Neutrophil (primary cell): ENCODE results near the gene LHFPL5.

Experiments used
- H3K27ac ChIP-seq: fragments of 200-600 bp; sonication (generic); 2 replicates; pipeline ENCODE4 v1.5.1; 2016; ENCODE audit warnings: mild to moderate bottlenecking, moderate library complexity
- H3K27me3 ChIP-seq: fragments of 200-600 bp; sonication (generic); 2 replicates; pipeline ENCODE4 v1.6.0; 2016; ENCODE audit warnings: mild to moderate bottlenecking
- H3K36me3 ChIP-seq: fragments of 200-600 bp; sonication (generic); 2 replicates; pipeline ENCODE4 v1.5.1; 2017
- H3K4me1 ChIP-seq, 2 experiments: fragments of 200-600 bp in 1 of 2; sonication (generic) in 1 of 2; 1 replicate in 1 of 2; 2 replicates in 1 of 2; pipeline versions ENCODE4 v1.5.1 to v1.6.1; 2013 to 2016; ENCODE audit warnings: low read depth in 1 of 2, low read length in 1 of 2, mild to moderate bottlenecking in 1 of 2, moderate library complexity in 1 of 2; ENCODE audit not compliant: control insufficient read depth in 1 of 2, insufficient read depth in 1 of 2
- H3K4me3 ChIP-seq, 2 experiments: fragments of 200-600 bp in 1 of 2; sonication (generic) in 1 of 2; 1 replicate in 1 of 2; 2 replicates in 1 of 2; pipeline ENCODE4 v1.5.1; 2013 to 2016; ENCODE audit warnings: low read depth in 1 of 2, low read length in 1 of 2, mild to moderate bottlenecking in 1 of 2, moderate library complexity in 1 of 2
- H3K9me3 ChIP-seq: fragments of 200-600 bp; sonication (generic); 2 replicates; pipeline ENCODE4 v1.5.1; 2016
- CTCF ChIP-seq: fragments of 200-600 bp; sonication (generic); IDR thresholded peaks from 2 replicates; pipeline ENCODE4 v1.5.1; 2016; ENCODE audit warnings: antibody characterized with exemption

The LHFPL5 gene

GRCh38 chr6:35824552-35825192, 19.5 kb downstream of the LHFPL5 start:
- TF ChIP-seq CTCF = no peak
- H3K36me3 ChIP-seq = no peaks in the 10 kb centered on the region

GRCh38 chr6:35829306-35829705, 24.2 kb downstream of the LHFPL5 start:
- Histone ChIP-seq H3K27me3 (no peaks in the 10 kb centered on the region), H3K4me3 (no peak overlapping the region), H3K4me1 (peaks cover 22 to 24% of the 10 kb centered on the region in 2 experiments), H3K36me3 (no peaks in the 10 kb centered on the region), H3K9me3 (no peaks in the 10 kb centered on the region), H3K27ac (no peak overlapping the region)
- no peak for TF ChIP-seq CTCF

More at GRCh38 chr6:35824552-35825192, 19.5 kb downstream of the LHFPL5 start:
- no peaks in the 10 kb centered on the region for H3K9me3 ChIP-seq
- no peak overlapping the region for H3K27ac ChIP-seq
- H3K4me1 ChIP-seq = no peaks in the 10 kb centered on the region
- no peak overlapping the region for H3K4me3 ChIP-seq
- no peaks in the 10 kb centered on the region for H3K27me3 ChIP-seq

DNA sequence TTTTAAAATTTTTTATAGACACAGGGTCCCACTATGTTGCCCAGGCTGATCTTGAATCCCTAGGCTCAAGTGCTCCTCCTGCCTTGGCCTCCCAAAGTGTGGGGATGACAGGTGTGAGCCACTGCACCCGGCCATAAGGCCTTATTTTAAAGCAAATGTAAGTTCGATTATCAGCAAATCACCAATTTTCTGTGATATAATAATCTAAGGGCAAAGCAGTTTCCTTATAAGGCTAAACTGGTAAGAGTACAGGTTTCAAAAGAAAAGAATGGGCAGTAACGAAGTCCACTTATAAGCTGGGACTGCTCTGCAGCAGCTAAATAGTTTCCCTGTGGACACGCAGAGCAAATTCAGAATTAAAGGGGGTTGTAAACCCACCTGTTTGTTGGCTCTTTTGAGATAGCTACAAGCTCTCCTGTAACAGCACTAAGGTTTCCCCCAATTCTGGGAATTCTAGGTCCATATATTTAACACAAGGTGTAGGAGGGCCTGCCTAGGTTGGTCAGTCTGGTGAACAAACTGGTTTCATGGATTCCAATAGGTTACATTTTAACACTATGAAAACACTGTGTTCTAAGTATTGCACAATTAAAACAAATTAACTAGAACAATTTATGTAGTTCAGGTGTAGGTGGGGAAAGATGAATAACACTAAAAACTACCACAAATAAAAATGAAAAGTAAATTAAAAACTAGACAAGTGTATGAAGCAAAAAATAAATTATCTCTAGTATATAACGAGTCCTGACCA, 26.3 kb downstream of the LHFPL5 start:
- Histone ChIP-seq H3K27me3 (no peaks in the 10 kb centered on the region), H3K9me3 (no peaks in the 10 kb centered on the region), H3K4me3 (no peak overlapping the region), H3K36me3 (peaks cover 4% of the 10 kb centered on the region), H3K4me1 (peaks cover 43 to 45% of the 10 kb centered on the region in 2 experiments), H3K27ac (peak overlapping the region; percentile 53)
- no peak for TF ChIP-seq CTCF

DNA sequence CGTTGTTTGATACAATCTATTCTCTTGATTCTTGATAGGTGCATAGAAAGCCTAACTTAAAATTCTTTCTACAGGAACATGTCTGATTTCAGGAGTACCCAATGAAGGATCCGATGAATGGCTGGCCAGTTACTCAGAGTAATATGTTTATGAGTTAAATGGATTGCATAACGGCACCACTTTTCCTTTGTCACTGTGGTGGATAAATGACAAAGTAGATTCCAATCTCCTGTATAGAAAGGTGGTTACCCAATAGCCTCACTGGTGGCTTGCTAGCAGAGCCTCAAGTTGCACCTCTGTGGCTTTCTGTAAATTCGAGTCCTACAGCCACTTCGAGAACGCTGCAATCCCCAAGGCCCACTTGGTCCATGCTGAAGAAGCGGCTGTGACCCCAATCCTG, 28.4 kb downstream of the LHFPL5 start:
- H3K4me1 ChIP-seq = peaks cover 55 to 57% of the 10 kb centered on the region in 2 experiments
- H3K27ac ChIP-seq = peak overlapping the region; percentile 86
- H3K27me3 ChIP-seq = no peaks in the 10 kb centered on the region
- TF ChIP-seq CTCF = no peak
- peaks cover 18% of the 10 kb centered on the region for H3K36me3 ChIP-seq
- H3K9me3 ChIP-seq = no peaks in the 10 kb centered on the region
- peak overlapping the region; percentile 9 to 35 for H3K4me3 ChIP-seq

- Histone ChIP-seq H3K4me3 (no peak overlapping the region), H3K27me3 (no peaks in the 10 kb centered on the region), H3K4me1 (peaks cover 36 to 38% of the 10 kb centered on the region in 2 experiments), H3K27ac (peak overlapping the region; percentile 86), H3K9me3 (no peaks in the 10 kb centered on the region), H3K36me3 (peaks cover 63% of the 10 kb centered on the region)
- TF ChIP-seq CTCF = no peak
Measured at GRCh38 chr6:35839019-35839418, 33.9 kb downstream of the LHFPL5 start.
